OCI-LY7 (cell line): Measurements from ENCODE around the gene GRK5.

ENCODE experiments used
- EZH2phosphoT487 ChIP-seq: fragments of 200-600 bp; sonication (generic); IDR thresholded peaks from 2 replicates; pipeline ENCODE4 v1.6.1; 2018; ENCODE audit warnings: low read depth, borderline replicate concordance, mild to moderate bottlenecking, mixed run types, antibody characterized with exemption, low read length, moderate library complexity, mixed read lengths
- TF ChIP-seq, protein P1 (sequence below): fragments of 200-600 bp; sonication (generic); conservative IDR thresholded peaks from 2 replicates; pipeline ENCODE4 v1.5.1; 2014; ENCODE audit warnings: mild to moderate bottlenecking, antibody characterized with exemption, low read length, moderate library complexity, mixed read lengths

DNA sequence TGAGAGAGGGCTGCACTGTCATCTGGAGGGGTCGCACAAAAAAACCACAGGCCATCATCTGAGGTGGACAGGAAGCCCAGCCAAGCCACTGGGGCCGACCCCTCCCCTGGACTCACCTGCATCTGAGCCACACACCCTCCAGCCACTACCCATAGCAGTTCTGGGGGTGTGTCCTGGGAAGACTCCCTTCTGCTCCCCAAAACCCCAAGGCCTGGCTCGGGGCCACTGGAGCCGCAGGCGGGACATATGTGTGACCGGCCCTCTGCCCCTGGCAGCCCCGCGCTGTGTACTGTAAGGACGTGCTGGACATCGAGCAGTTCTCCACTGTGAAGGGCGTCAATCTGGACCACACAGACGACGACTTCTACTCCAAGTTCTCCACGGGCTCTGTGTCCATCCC, 245.0 kb downstream of the GRK5 start:
- TF ChIP-seq, protein P1, sequence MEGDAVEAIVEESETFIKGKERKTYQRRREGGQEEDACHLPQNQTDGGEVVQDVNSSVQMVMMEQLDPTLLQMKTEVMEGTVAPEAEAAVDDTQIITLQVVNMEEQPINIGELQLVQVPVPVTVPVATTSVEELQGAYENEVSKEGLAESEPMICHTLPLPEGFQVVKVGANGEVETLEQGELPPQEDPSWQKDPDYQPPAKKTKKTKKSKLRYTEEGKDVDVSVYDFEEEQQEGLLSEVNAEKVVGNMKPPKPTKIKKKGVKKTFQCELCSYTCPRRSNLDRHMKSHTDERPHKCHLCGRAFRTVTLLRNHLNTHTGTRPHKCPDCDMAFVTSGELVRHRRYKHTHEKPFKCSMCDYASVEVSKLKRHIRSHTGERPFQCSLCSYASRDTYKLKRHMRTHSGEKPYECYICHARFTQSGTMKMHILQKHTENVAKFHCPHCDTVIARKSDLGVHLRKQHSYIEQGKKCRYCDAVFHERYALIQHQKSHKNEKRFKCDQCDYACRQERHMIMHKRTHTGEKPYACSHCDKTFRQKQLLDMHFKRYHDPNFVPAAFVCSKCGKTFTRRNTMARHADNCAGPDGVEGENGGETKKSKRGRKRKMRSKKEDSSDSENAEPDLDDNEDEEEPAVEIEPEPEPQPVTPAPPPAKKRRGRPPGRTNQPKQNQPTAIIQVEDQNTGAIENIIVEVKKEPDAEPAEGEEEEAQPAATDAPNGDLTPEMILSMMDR: no peak
- no peak for TF ChIP-seq EZH2phosphoT487
